ENCODE data around the gene D2HGDH. TPM values are rescaled to one million over a fixed set of nuclear protein-coding genes. Genes with fewer than 3 reads are reported as not detected.
A peak's percentile ranks its signal among the peaks of the same experiment; 100 is the strongest.

Gene D2HGDH
- total and polyA plus RNA-seq, 7 donors: 6.0 to 36.9 (median 12.0) TPM

- peak overlapping the region in 1 of 4 donors; percentile 29 for H3K27ac ChIP-seq
- intact Hi-C loops (cut with DNase I): no loop called here
- peaks cover 0 to 26% (median 2%) of the 10 kb centered on the region in 4 donors for H3K36me3 ChIP-seq
- WGBS, 2 donors: 92 to 93% methylated on average over 8 of the region's 8 CpGs
- no peaks in the 10 kb centered on the region for H3K27me3 ChIP-seq
- no peak for DNase-seq
- H3K9me3 ChIP-seq: no peaks in the 10 kb centered on the region
- no peak overlapping the region for H3K4me3 ChIP-seq
- no peaks in the 10 kb centered on the region for H3K4me1 ChIP-seq
- TF ChIP-seq CTCF (IDR thresholded peaks at IDR 0.05): no peak
- TF ChIP-seq POLR2A (IDR thresholded peaks at IDR 0.05): no peak
- TF ChIP-seq POLR2AphosphoS5 (IDR thresholded peaks at IDR 0.05): no peak
- TF ChIP-seq EP300 (IDR thresholded peaks at IDR 0.05): no peak
Observed at GRCh38 chr2:241728000-241728399, 6.4 kb upstream of the D2HGDH start.

- Histone ChIP-seq H3K4me1 (peaks cover 0 to 5% (median under 1%) of the 10 kb centered on the region in 4 donors), H3K27ac (peak overlapping the region in 2 of 4 donors; percentile 1 to 29), H3K9me3 (no peaks in the 10 kb centered on the region), H3K4me3 (no peak overlapping the region), H3K36me3 (peaks cover 0 to 20% (median 0%) of the 10 kb centered on the region in 4 donors), H3K27me3 (no peaks in the 10 kb centered on the region)
- 91 to 94% methylated on average over 19 of the region's 19 CpGs for WGBS, 2 donors
- DNase-seq: no peak
- TF ChIP-seq POLR2AphosphoS5 (IDR thresholded peaks at IDR 0.05): no peak
- TF ChIP-seq POLR2A (IDR thresholded peaks at IDR 0.05): no peak
- no peak for TF ChIP-seq CTCF (IDR thresholded peaks at IDR 0.05)
- no peak for TF ChIP-seq EP300 (IDR thresholded peaks at IDR 0.05)
- intact Hi-C loops (cut with DNase I): no loop called here
Observed at GRCh38 chr2:241728627-241729026, 5.8 kb upstream of the D2HGDH start.

- no peak overlapping the region for H3K4me3 ChIP-seq
- no peak for TF ChIP-seq EP300 (IDR thresholded peaks at IDR 0.05)
- no peak for TF ChIP-seq POLR2A (IDR thresholded peaks at IDR 0.05)
- no peak for TF ChIP-seq CTCF (IDR thresholded peaks at IDR 0.05)
- TF ChIP-seq POLR2AphosphoS5 (IDR thresholded peaks at IDR 0.05): no peak
- no peaks in the 10 kb centered on the region for H3K27me3 ChIP-seq
- no peaks in the 10 kb centered on the region for H3K9me3 ChIP-seq
- no peak for DNase-seq
- H3K4me1 ChIP-seq: peaks cover 0 to 11% (median 6%) of the 10 kb centered on the region in 4 donors
- WGBS, 2 donors: 81 to 90% methylated on average over 6 of the region's 6 CpGs
- H3K27ac ChIP-seq: no peak overlapping the region
- intact Hi-C loops (cut with DNase I): loop anchor here (5.0 kb wide), 1 partner anchor 878 kb away; no protein-coding TSS in a partner anchor
- peaks cover 0 to 8% (median 0%) of the 10 kb centered on the region in 4 donors for H3K36me3 ChIP-seq
Observed at GRCh38 chr2:241729868-241730267, 4.6 kb upstream of the D2HGDH start.

- WGBS, 2 donors: 79 to 87% methylated on average over 12 of the region's 12 CpGs
- TF ChIP-seq EP300 (IDR thresholded peaks at IDR 0.05): no peak
- no peak for TF ChIP-seq POLR2AphosphoS5 (IDR thresholded peaks at IDR 0.05)
- no peak for TF ChIP-seq POLR2A (IDR thresholded peaks at IDR 0.05)
- TF ChIP-seq CTCF (IDR thresholded peaks at IDR 0.05): no peak
- Histone ChIP-seq H3K4me3 (no peak overlapping the region), H3K9me3 (no peaks in the 10 kb centered on the region), H3K27ac (no peak overlapping the region), H3K4me1 (peaks cover 0 to 19% (median 11%) of the 10 kb centered on the region in 4 donors), H3K36me3 (peaks cover 0 to 1% (median 0%) of the 10 kb centered on the region in 4 donors), H3K27me3 (no peaks in the 10 kb centered on the region)
- DNase-seq: no peak
- intact Hi-C loops (cut with DNase I): loop anchor here (5.0 kb wide), 1 partner anchor 878 kb away; no protein-coding TSS in a partner anchor
Observed at GRCh38 chr2:241730671-241731293, 3.6 kb upstream of the D2HGDH start.

Data from sigmoid colon (tissue), 7 donors.